ENCODE results near the gene TRIP12. TPM values are rescaled to one million over a fixed set of nuclear protein-coding genes. Genes with fewer than 3 reads are reported as not detected.

Gene TRIP12
- total RNA-seq, 4 donors from 2014 or later: 112 to 156 (median 129) TPM

DNA sequence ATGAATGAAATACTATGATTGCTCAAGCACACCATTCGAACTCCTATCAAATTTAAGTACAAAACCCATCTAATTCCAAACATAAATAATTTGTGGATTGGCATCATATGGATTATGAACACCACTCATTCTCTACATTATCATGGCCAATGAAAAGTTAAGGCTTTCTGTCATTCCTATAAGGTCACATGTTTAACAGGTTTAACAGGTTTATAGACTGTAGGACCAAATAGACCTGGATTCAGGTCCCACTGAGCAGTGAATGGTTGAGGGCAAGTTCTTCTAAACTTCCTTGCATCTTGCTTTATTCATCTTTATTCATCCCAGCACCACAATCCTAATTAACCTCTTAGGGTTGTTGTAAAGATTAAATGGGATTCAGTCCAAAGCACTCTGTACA is 33.9 kb upstream of the TRIP12 start:
- no peak for DNase-seq (ENCODE audit: low spot score in 2 of 2)
- TF ChIP-seq POLR2A (IDR thresholded peaks at IDR 0.05): no peak
- TF ChIP-seq CTCF (IDR thresholded peaks at IDR 0.05): no peak
- intact Hi-C loops (cut with DNase I; ENCODE audit: low total_unique reads): no loop called here
- 91 to 93% methylated on average over 1 of the region's 1 CpG for WGBS, 2 donors
- no peak overlapping the region for H3K4me3 ChIP-seq (ENCODE audit: low read depth, poor library complexity, severe bottlenecking)

DNA sequence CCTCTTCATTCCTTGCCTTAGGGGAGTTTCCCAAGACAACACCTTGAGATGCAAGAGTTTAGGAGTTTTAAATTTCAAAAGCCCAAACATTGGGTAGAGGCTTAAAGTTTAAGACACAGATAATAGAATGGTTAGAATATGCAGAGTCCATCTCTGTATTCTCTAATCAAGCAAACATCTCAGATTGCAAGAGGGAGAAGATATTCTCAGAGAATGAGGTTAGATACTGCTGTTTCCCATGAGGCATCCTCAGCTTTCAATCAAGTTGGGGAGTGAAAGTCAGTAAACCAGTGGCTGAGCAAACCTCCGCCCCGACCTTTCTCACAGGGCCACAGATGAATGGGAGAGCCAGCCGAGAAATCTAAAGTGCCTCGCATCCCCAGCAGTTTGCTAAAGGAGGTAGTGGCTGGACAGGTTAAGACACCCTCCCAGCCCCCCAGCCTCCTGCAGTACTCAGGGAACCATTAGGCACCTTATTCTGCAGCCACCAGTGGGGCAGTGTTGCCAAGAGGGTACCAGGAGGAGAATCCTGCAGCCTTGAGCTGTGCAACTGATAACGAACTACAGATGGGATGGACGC is 30.5 kb upstream of the TRIP12 start:
- WGBS, 2 donors: 94 to 98% methylated on average over 6 of the region's 6 CpGs

GRCh38 chr2:229947544-229947943 is 25.7 kb upstream of the TRIP12 start:
- no peak for TF ChIP-seq CTCF (IDR thresholded peaks at IDR 0.05)
- no peak for TF ChIP-seq POLR2A (IDR thresholded peaks at IDR 0.05)
- DNase-seq (ENCODE audit: low spot score in 2 of 2): no peak
- intact Hi-C loops (cut with DNase I; ENCODE audit: low total_unique reads): no loop called here
- WGBS, 2 donors: 83 to 84% methylated on average over 1 of the region's 1 CpG
- H3K4me3 ChIP-seq (ENCODE audit: low read depth, poor library complexity, severe bottlenecking): no peak overlapping the region

More for the DNA sequence above, 30.5 kb upstream of the TRIP12 start:
- no peak overlapping the region for H3K4me3 ChIP-seq (ENCODE audit: low read depth, poor library complexity, severe bottlenecking)
- no peak for DNase-seq (ENCODE audit: low spot score in 2 of 2)
- no peak for TF ChIP-seq CTCF (IDR thresholded peaks at IDR 0.05)
- TF ChIP-seq POLR2A (IDR thresholded peaks at IDR 0.05): no peak
- intact Hi-C loops (cut with DNase I; ENCODE audit: low total_unique reads): no loop called here

- no peak overlapping the region for H3K4me3 ChIP-seq (ENCODE audit: low read depth, poor library complexity, severe bottlenecking)
- intact Hi-C loops (cut with DNase I; ENCODE audit: low total_unique reads): no loop called here
- DNase-seq (ENCODE audit: low spot score in 2 of 2): no peak
- WGBS, 2 donors: 95 to 97% methylated on average over 8 of the region's 8 CpGs
- TF ChIP-seq POLR2A (IDR thresholded peaks at IDR 0.05) (no peak), CTCF (IDR thresholded peaks at IDR 0.05) (no peak)
Measured at GRCh38 chr2:229945975-229946374, 24.2 kb upstream of the TRIP12 start.

GRCh38 chr2:229943770-229944449 is 22.1 kb upstream of the TRIP12 start:
- DNase-seq (ENCODE audit: low spot score in 2 of 2): no peak
- H3K4me3 ChIP-seq (ENCODE audit: low read depth, poor library complexity, severe bottlenecking): no peak overlapping the region
- intact Hi-C loops (cut with DNase I; ENCODE audit: low total_unique reads): no loop called here
- WGBS, 2 donors: 76 to 84% methylated on average over 5 of the region's 5 CpGs
- TF ChIP-seq POLR2A (IDR thresholded peaks at IDR 0.05) (no peak), CTCF (IDR thresholded peaks at IDR 0.05) (no peak)
